Right atrium auricular region (tissue), 2 donors: ENCODE measurements around the gene MAP7D2. TPM values are rescaled to one million over a fixed set of nuclear protein-coding genes. Genes with fewer than 3 reads are reported as not detected.

ENCODE experiments used
- DNase-seq: peaks from one replicate; pipeline ENCODE4 v3.0.0-alpha.2; 2019; ENCODE audit warnings: low spot score
- H3K27ac ChIP-seq, 2 donors: fragments of 200-600 bp; sonication (generic); 1 replicate in 1 of 2; 2 replicates in 1 of 2; pipeline ENCODE4 v1.5.1; 2016 to 2019
- H3K27me3 ChIP-seq, 2 donors: fragments of 200-600 bp; sonication (generic); one replicate each; pipeline versions ENCODE4 v1.5.1 to v1.6.0; 2017 to 2019
- H3K36me3 ChIP-seq: fragments of 200-600 bp; sonication (generic); one replicate; pipeline ENCODE4 v1.5.1; 2016
- H3K4me1 ChIP-seq, 2 donors: fragments of 200-600 bp; sonication (generic); one replicate each; pipeline versions ENCODE4 v1.5.1 to v1.6.0; 2017 to 2019
- H3K4me3 ChIP-seq, 2 donors: fragments of 200-600 bp; sonication (generic); 1 replicate in 1 of 2; 2 replicates in 1 of 2; pipeline ENCODE4 v1.5.1; 2017 to 2019; ENCODE audit warnings: mild to moderate bottlenecking in 1 of 2, moderate library complexity in 1 of 2
- H3K9me3 ChIP-seq, 2 donors: fragments of 200-600 bp; sonication (generic); one replicate each; pipeline ENCODE4 v1.5.1; 2019
- total RNA-seq, 2 donors: library from RNA; depleted of rRNA; stranded (reverse); fragments of >200 nt; gene quantifications; one replicate each; pipeline ENCODE4 v1.1.0, GENCODE V29; 2016
- TF ChIP-seq, protein P1 (sequence below), 2 donors: fragments of 200-600 bp; sonication (generic); IDR thresholded peaks; one replicate each; pipeline ENCODE4 v1.5.1; 2019; ENCODE audit warnings: antibody characterized with exemption in 2 of 2

MAP7D2 gene
- total RNA-seq, 2 donors from 2014 or later: 0.24 to 0.56 TPM

DNA sequence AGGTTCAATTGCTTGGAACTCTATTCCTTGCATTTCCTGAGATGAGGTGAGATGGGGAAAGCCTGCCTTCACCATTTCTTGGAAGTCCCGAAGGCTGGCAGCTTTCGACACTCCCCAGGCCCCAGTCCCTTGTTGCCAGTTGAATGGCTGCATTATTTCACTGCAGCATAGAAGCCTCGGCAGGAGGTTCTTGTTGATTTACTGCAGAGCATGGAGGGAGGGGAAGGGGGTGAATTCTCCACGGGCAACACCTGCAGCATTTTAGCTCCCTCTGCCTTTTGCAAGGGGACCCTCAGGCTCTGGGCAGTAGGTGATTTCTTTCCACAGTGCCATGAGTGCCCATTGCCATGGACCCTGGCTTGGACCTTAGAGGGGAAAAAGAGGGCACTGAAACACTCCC lies 115.1 kb downstream of the MAP7D2 start:
- H3K4me3 ChIP-seq: no peak overlapping the region
- no peaks in the 10 kb centered on the region for H3K36me3 ChIP-seq
- no peak for DNase-seq
- H3K27ac ChIP-seq: no peak overlapping the region
- TF ChIP-seq, protein P1, sequence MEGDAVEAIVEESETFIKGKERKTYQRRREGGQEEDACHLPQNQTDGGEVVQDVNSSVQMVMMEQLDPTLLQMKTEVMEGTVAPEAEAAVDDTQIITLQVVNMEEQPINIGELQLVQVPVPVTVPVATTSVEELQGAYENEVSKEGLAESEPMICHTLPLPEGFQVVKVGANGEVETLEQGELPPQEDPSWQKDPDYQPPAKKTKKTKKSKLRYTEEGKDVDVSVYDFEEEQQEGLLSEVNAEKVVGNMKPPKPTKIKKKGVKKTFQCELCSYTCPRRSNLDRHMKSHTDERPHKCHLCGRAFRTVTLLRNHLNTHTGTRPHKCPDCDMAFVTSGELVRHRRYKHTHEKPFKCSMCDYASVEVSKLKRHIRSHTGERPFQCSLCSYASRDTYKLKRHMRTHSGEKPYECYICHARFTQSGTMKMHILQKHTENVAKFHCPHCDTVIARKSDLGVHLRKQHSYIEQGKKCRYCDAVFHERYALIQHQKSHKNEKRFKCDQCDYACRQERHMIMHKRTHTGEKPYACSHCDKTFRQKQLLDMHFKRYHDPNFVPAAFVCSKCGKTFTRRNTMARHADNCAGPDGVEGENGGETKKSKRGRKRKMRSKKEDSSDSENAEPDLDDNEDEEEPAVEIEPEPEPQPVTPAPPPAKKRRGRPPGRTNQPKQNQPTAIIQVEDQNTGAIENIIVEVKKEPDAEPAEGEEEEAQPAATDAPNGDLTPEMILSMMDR (IDR thresholded peaks at IDR 0.05): no peak
- no peaks in the 10 kb centered on the region for H3K27me3 ChIP-seq
- H3K4me1 ChIP-seq: no peaks in the 10 kb centered on the region
- no peaks in the 10 kb centered on the region for H3K9me3 ChIP-seq

DNA sequence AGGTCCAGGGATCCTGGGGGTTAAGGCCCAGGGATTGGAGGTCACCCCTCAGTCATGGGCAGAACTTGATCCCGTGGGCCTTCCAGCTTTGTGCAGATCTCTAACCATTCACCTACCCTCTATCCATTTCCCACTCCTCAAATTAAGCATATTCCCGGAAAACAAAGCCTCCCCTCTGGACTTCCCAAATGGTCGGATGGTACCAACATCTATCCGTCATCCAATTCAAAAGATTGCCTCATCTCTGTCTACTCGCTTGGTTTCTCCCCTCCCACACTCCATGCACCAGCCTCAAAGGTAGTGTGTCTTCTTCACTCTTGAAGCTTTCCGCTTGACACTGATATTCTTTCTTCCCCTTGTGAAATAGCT lies 125.4 kb downstream of the MAP7D2 start:
- H3K27ac ChIP-seq: peak overlapping the region; percentile 78
- DNase-seq: no peak
- no peaks in the 10 kb centered on the region for H3K27me3 ChIP-seq
- H3K9me3 ChIP-seq: no peaks in the 10 kb centered on the region
- H3K4me3 ChIP-seq: peak overlapping the region; percentile 66 to 70
- no peaks in the 10 kb centered on the region for H3K4me1 ChIP-seq
- no peaks in the 10 kb centered on the region for H3K36me3 ChIP-seq
- TF ChIP-seq, protein P1 (IDR thresholded peaks at IDR 0.05): peak in 1 of 2 donors; percentile 8

DNA sequence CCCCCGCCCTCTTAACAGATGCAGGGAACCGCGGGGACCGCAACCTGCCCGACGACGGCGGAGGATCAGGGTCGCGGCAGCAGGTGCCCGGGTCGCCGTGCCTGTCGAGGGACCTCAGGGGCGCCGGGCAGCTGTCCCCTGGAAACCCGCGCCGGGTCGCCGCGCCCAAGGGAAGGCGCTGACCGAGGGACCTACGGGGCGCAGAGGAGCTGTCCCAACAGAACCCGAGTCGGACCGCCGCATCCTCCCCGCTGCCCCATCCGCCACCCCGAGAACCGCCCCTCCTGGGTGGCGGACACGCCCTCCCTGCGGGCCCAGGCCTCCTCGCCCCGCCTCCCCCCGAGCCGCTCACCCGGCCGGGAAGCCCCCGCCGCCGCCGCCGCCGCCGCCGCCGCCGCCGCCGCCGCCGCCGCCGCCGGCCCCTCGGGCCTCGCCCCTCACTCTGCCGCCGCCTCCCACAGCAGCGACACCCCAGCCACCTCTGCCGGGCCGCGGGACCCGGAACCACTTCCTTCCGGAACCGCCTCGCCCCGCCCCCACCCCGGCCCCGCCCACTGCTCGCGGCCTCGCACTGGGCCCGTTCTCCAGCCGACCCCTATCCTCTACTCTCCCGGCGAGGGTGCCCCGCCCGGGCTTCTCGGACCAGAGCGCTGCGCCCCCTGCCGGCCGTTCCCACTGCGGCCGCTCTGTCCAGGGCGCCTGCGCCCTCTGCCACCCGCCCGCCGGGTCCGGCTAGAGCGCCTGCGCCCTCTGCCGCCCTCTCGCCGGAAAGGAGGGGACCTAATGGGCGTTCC lies 126.0 kb downstream of the MAP7D2 start, which contains the start of gene BCLAF3:
BCLAF3 (minus strand) TSS at position 506 of the 794 bp plus-strand sequence. CDS start 20,797 bp downstream, outside the sequence.
- Histone ChIP-seq H3K27ac (peak within 1 kb of the TSS; percentile 78), H3K9me3 (no peaks in the 10 kb centered on the region), H3K4me3 (peak within 1 kb of the TSS; percentile 66 to 70), H3K36me3 (no peaks in the 10 kb centered on the region), H3K27me3 (no peaks in the 10 kb centered on the region), H3K4me1 (no peaks in the 10 kb centered on the region)
- DNase-seq: peak; percentile 83
- TF ChIP-seq, protein P1 (IDR thresholded peaks at IDR 0.05): peak; percentile 70 to 88

- no peaks in the 10 kb centered on the region for H3K36me3 ChIP-seq
- H3K9me3 ChIP-seq: peaks cover 0 to 6% of the 10 kb centered on the region in 2 donors
- TF ChIP-seq, protein P1 (IDR thresholded peaks at IDR 0.05): peak in 1 of 2 donors; percentile 12
- no peak for DNase-seq
- no peaks in the 10 kb centered on the region for H3K27me3 ChIP-seq
- no peaks in the 10 kb centered on the region for H3K4me1 ChIP-seq
- H3K27ac ChIP-seq: peak overlapping the region; percentile 78
- H3K4me3 ChIP-seq: peak overlapping the region; percentile 66 to 70
These were observed 126.6 kb downstream of the MAP7D2 start for GRCh38 chrX:19990151-19990555.

DNA sequence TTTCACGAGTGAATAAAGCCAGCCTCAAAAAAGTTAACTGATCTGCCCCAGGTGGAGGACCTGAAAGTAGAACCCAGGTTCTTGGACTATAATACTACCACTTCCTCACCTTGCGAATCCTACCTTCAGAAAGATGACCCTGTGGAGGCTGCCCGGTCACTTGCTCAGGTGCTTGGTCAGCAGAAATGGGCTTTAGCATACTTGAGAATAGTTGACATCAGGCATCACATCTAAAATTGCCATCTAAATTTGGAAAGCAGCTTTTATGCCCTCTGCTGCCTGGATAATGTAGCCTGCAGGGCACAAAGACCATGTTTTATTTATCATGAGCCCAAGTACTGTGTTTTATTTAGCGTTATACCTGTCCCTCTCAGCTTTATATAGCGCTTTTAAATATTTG lies 128.9 kb downstream of the MAP7D2 start:
- TF ChIP-seq, protein P1 (IDR thresholded peaks at IDR 0.05): no peak
- Histone ChIP-seq H3K36me3 (no peaks in the 10 kb centered on the region), H3K4me1 (no peaks in the 10 kb centered on the region), H3K4me3 (no peak overlapping the region), H3K27ac (no peak overlapping the region), H3K9me3 (peaks cover 0 to 10% of the 10 kb centered on the region in 2 donors), H3K27me3 (no peaks in the 10 kb centered on the region)
- no peak for DNase-seq
